ENCODE results near the gene PKN2. TPM values are rescaled to one million over a fixed set of nuclear protein-coding genes. Genes with fewer than 3 reads are reported as not detected.

PKN2 gene
- total and polyA plus RNA-seq, 7 donors: 6.2 to 21.2 (median 16.7) TPM

- Histone ChIP-seq H3K27ac (no peak overlapping the region), H3K4me1 (peaks cover 20% of the 10 kb centered on the region), H3K36me3 (ENCODE audit: insufficient read depth in 1 of 2, low read depth in 1 of 2) (no peaks in the 10 kb centered on the region), H3K9me3 (no peaks in the 10 kb centered on the region), H3K27me3 (ENCODE audit: insufficient read depth in 3 of 3, low read length in 2 of 3) (no peaks in the 10 kb centered on the region), H3K4me3 (no peak overlapping the region)
- DNase-seq (no peak), ATAC-seq (no peak)
- no peak for TF ChIP-seq CTCF (IDR thresholded peaks at IDR 0.05)
- intact Hi-C loops (cut with DNase I): no loop called here
Measured at GRCh38 chr1:88726697-88727096, 42.6 kb downstream of the PKN2 start.

GRCh38 chr1:88727205-88727604 is 43.1 kb downstream of the PKN2 start:
- intact Hi-C loops (cut with DNase I): no loop called here
- DNase-seq (no peak), ATAC-seq (no peak)
- TF ChIP-seq CTCF (IDR thresholded peaks at IDR 0.05): no peak
- Histone ChIP-seq H3K4me3 (no peak overlapping the region), H3K27me3 (ENCODE audit: insufficient read depth in 3 of 3, low read length in 2 of 3) (no peaks in the 10 kb centered on the region), H3K9me3 (no peaks in the 10 kb centered on the region), H3K4me1 (peaks cover 21% of the 10 kb centered on the region), H3K27ac (no peak overlapping the region), H3K36me3 (ENCODE audit: insufficient read depth in 1 of 2, low read depth in 1 of 2) (no peaks in the 10 kb centered on the region)
- 81 to 90% (median 86%) methylated on average over 1 of the region's 1 CpG for WGBS, 3 donors

GRCh38 chr1:88729297-88729696 is 45.2 kb downstream of the PKN2 start:
- no peak overlapping the region for H3K4me3 ChIP-seq
- WGBS, 3 donors: 75 to 88% (median 78%) methylated on average over 2 of the region's 2 CpGs
- ATAC-seq: no peak
- H3K9me3 ChIP-seq: no peaks in the 10 kb centered on the region
- intact Hi-C loops (cut with DNase I): no loop called here
- H3K27ac ChIP-seq: no peak overlapping the region
- H3K4me1 ChIP-seq: peaks cover 24% of the 10 kb centered on the region
- no peaks in the 10 kb centered on the region for H3K36me3 ChIP-seq (ENCODE audit: insufficient read depth in 1 of 2, low read depth in 1 of 2)
- DNase-seq: no peak
- H3K27me3 ChIP-seq (ENCODE audit: insufficient read depth in 3 of 3, low read length in 2 of 3): no peaks in the 10 kb centered on the region
- no peak for TF ChIP-seq CTCF (IDR thresholded peaks at IDR 0.05)

- WGBS, 3 donors: 84 to 96% (median 87%) methylated on average over 4 of the region's 4 CpGs
Measured at GRCh38 chr1:88730132-88730675, 46.1 kb downstream of the PKN2 start.

More at GRCh38 chr1:88730132-88730675, 46.1 kb downstream of the PKN2 start:
- no peaks in the 10 kb centered on the region for H3K36me3 ChIP-seq (ENCODE audit: insufficient read depth in 1 of 2, low read depth in 1 of 2)
- intact Hi-C loops (cut with DNase I): no loop called here
- no peaks in the 10 kb centered on the region for H3K27me3 ChIP-seq (ENCODE audit: insufficient read depth in 3 of 3, low read length in 2 of 3)
- no peak overlapping the region for H3K27ac ChIP-seq
- H3K9me3 ChIP-seq: peaks cover 3% of the 10 kb centered on the region
- DNase-seq (no peak), ATAC-seq (no peak)
- H3K4me1 ChIP-seq: peaks cover 24% of the 10 kb centered on the region
- H3K4me3 ChIP-seq: no peak overlapping the region
- no peak for TF ChIP-seq CTCF (IDR thresholded peaks at IDR 0.05)

Measured in psoas muscle (tissue), 8 donors.